ENCODE measurements around the gene MYO18B.
"Not testable (repeated sequence)": the region's sequence is repeated elsewhere in the genome, so short reads cannot be mapped to it uniquely, and the experiment has no call there.

The MYO18B gene

GRCh38 chr22:25702040-25702439, 39.9 kb upstream of the MYO18B start:
- Mint-ChIP-seq H3K9me3 (no peaks in the 10 kb centered on the region), H3K27me3 (no peaks in the 10 kb centered on the region), H3K27ac (peak overlapping the region; percentile 84), H3K36me3 (peaks cover 65% of the 10 kb centered on the region), H3K4me1 (peaks cover 61% of the 10 kb centered on the region), H3K4me3 (peak overlapping the region; percentile 69)
- CTCF ChIA-PET = interaction anchor here (0.6 to 3.3 kb wide), 11 partner anchors 12 to 450 kb away, joined by 3 to 33 read pairs (median 3); no protein-coding TSS in a partner anchor
- no peak for DNase-seq

- H3K4me3 Mint-ChIP-seq = peak overlapping the region; percentile 69
- CTCF ChIA-PET = interaction anchor here (0.5 to 3.3 kb wide), 12 partner anchors 12 to 985 kb away, joined by 3 to 33 read pairs (median 3); no protein-coding TSS in a partner anchor
These were observed 39.3 kb upstream of the MYO18B start for GRCh38 chr22:25702571-25703167.

GRCh38 chr22:25704701-25705100, 37.3 kb upstream of the MYO18B start:
- H3K9me3 Mint-ChIP-seq = no peaks in the 10 kb centered on the region
- no peak for DNase-seq
- H3K36me3 Mint-ChIP-seq = peaks cover 63% of the 10 kb centered on the region
- CTCF ChIA-PET = interaction anchor here (1.2 to 3.3 kb wide), 2 partner anchors 46 to 68 kb away, joined by 3 to 15 read pairs; no protein-coding TSS in a partner anchor
- peaks cover 80% of the 10 kb centered on the region for H3K4me1 Mint-ChIP-seq
- H3K27ac Mint-ChIP-seq = no peak overlapping the region
- no peaks in the 10 kb centered on the region for H3K27me3 Mint-ChIP-seq
- H3K4me3 Mint-ChIP-seq = no peak overlapping the region

More at GRCh38 chr22:25702571-25703167, 39.3 kb upstream of the MYO18B start:
- Mint-ChIP-seq H3K9me3 (no peaks in the 10 kb centered on the region), H3K27ac (peak overlapping the region; percentile 91), H3K36me3 (peaks cover 65% of the 10 kb centered on the region), H3K4me1 (peaks cover 67% of the 10 kb centered on the region), H3K27me3 (no peaks in the 10 kb centered on the region)
- DNase-seq = peak; percentile 66

GRCh38 chr22:25706197-25706596, 35.8 kb upstream of the MYO18B start:
- CTCF ChIA-PET = interaction anchor here (0.6 to 3.3 kb wide), 3 partner anchors 66 to 244 kb away, joined by 3 to 15 read pairs (median 3); no protein-coding TSS in a partner anchor
- no peak overlapping the region for H3K4me3 Mint-ChIP-seq
- H3K27ac Mint-ChIP-seq = no peak overlapping the region
- no peaks in the 10 kb centered on the region for H3K27me3 Mint-ChIP-seq
- H3K9me3 Mint-ChIP-seq = no peaks in the 10 kb centered on the region
- peaks cover 88% of the 10 kb centered on the region for H3K4me1 Mint-ChIP-seq
- no peak for DNase-seq
- peaks cover 63% of the 10 kb centered on the region for H3K36me3 Mint-ChIP-seq

GRCh38 chr22:25708430-25708829, 33.6 kb upstream of the MYO18B start:
- H3K9me3 Mint-ChIP-seq, CTCF ChIA-PET, DNase-seq, H3K27me3 Mint-ChIP-seq, H3K4me3 Mint-ChIP-seq: not testable (repeated sequence)
- Mint-ChIP-seq H3K27ac (peak overlapping the region; percentile 73), H3K36me3 (peaks cover 71% of the 10 kb centered on the region), H3K4me1 (peaks cover 80% of the 10 kb centered on the region)

GRCh38 chr22:25709758-25710157, 32.2 kb upstream of the MYO18B start:
- Mint-ChIP-seq H3K27ac (peak overlapping the region; percentile 86), H3K4me3 (no peak overlapping the region), H3K27me3 (no peaks in the 10 kb centered on the region), H3K4me1 (peaks cover 67% of the 10 kb centered on the region), H3K36me3 (peaks cover 69% of the 10 kb centered on the region), H3K9me3 (no peaks in the 10 kb centered on the region)
- CTCF ChIA-PET = interaction anchor here (0.6 to 1.8 kb wide), 9 partner anchors 9 to 281 kb away, joined by 3 to 10 read pairs (median 4); no protein-coding TSS in a partner anchor
- peak; percentile 72 for DNase-seq

GRCh38 chr22:25710501-25710900, 31.5 kb upstream of the MYO18B start:
- Mint-ChIP-seq H3K27ac (peak overlapping the region; percentile 49), H3K27me3 (no peaks in the 10 kb centered on the region), H3K4me3 (no peak overlapping the region), H3K4me1 (peaks cover 61% of the 10 kb centered on the region), H3K36me3 (peaks cover 67% of the 10 kb centered on the region), H3K9me3 (no peaks in the 10 kb centered on the region)
- no peak for DNase-seq
- CTCF ChIA-PET = interaction anchor here (0.8 to 1.8 kb wide), 6 partner anchors 10 to 159 kb away, joined by 3 to 10 read pairs (median 4); no protein-coding TSS in a partner anchor

GRCh38 chr22:25711491-25711890, 30.5 kb upstream of the MYO18B start:
- no peak overlapping the region for H3K4me3 Mint-ChIP-seq
- H3K27ac Mint-ChIP-seq = no peak overlapping the region
- CTCF ChIA-PET = interaction anchor here (1.3 to 1.8 kb wide), 2 partner anchors 18 to 36 kb away, joined by 3 to 6 read pairs; no protein-coding TSS in a partner anchor
- H3K4me1 Mint-ChIP-seq = peaks cover 57% of the 10 kb centered on the region
- no peaks in the 10 kb centered on the region for H3K27me3 Mint-ChIP-seq
- no peaks in the 10 kb centered on the region for H3K9me3 Mint-ChIP-seq
- peaks cover 68% of the 10 kb centered on the region for H3K36me3 Mint-ChIP-seq
- DNase-seq = no peak

GRCh38 chr22:25712661-25713400, 29.2 kb upstream of the MYO18B start:
- Mint-ChIP-seq H3K27ac (no peak overlapping the region), H3K9me3 (no peaks in the 10 kb centered on the region), H3K4me3 (no peak overlapping the region), H3K4me1 (peaks cover 52% of the 10 kb centered on the region), H3K36me3 (peaks cover 63% of the 10 kb centered on the region), H3K27me3 (no peaks in the 10 kb centered on the region)
- CTCF ChIA-PET = interaction anchor here (1.5 kb wide), 1 partner anchor 60 kb away, joined by 6 read pairs; no protein-coding TSS in a partner anchor
- DNase-seq = no peak

GRCh38 chr22:25714070-25714469, 27.9 kb upstream of the MYO18B start:
- CTCF ChIA-PET = interaction anchor here (1.1 to 1.3 kb wide), 2 partner anchors 11 to 170 kb away, joined by 3 read pairs; no protein-coding TSS in a partner anchor
- H3K4me3 Mint-ChIP-seq = no peak overlapping the region
- no peaks in the 10 kb centered on the region for H3K27me3 Mint-ChIP-seq
- peaks cover 68% of the 10 kb centered on the region for H3K36me3 Mint-ChIP-seq
- H3K9me3 Mint-ChIP-seq = no peaks in the 10 kb centered on the region
- DNase-seq = no peak
- no peak overlapping the region for H3K27ac Mint-ChIP-seq
- H3K4me1 Mint-ChIP-seq = peaks cover 51% of the 10 kb centered on the region

GRCh38 chr22:25714739-25715138, 27.2 kb upstream of the MYO18B start:
- CTCF ChIA-PET = interaction anchor here (1.1 to 1.3 kb wide), 2 partner anchors 12 to 171 kb away, joined by 3 read pairs; no protein-coding TSS in a partner anchor
- Mint-ChIP-seq H3K36me3 (peaks cover 67% of the 10 kb centered on the region), H3K27ac (no peak overlapping the region), H3K27me3 (no peaks in the 10 kb centered on the region), H3K9me3 (no peaks in the 10 kb centered on the region), H3K4me1 (peaks cover 44% of the 10 kb centered on the region), H3K4me3 (no peak overlapping the region)
- DNase-seq = no peak

- no peak for DNase-seq
- H3K4me1 Mint-ChIP-seq = peaks cover 25% of the 10 kb centered on the region
- no peaks in the 10 kb centered on the region for H3K27me3 Mint-ChIP-seq
- H3K27ac Mint-ChIP-seq = no peak overlapping the region
- H3K4me3 Mint-ChIP-seq = no peak overlapping the region
- H3K9me3 Mint-ChIP-seq = no peaks in the 10 kb centered on the region
- peaks cover 64% of the 10 kb centered on the region for H3K36me3 Mint-ChIP-seq
- CTCF ChIA-PET = no interaction called here
These were observed 25.4 kb upstream of the MYO18B start for GRCh38 chr22:25716637-25717036.

GRCh38 chr22:25718135-25718840, 23.7 kb upstream of the MYO18B start:
- Mint-ChIP-seq H3K9me3 (no peaks in the 10 kb centered on the region), H3K27me3 (no peaks in the 10 kb centered on the region), H3K36me3 (peaks cover 63% of the 10 kb centered on the region), H3K27ac (no peak overlapping the region), H3K4me3 (no peak overlapping the region), H3K4me1 (peaks cover 18% of the 10 kb centered on the region)
- no peak for DNase-seq
- CTCF ChIA-PET = no interaction called here

GRCh38 chr22:25722223-25722622, 19.8 kb upstream of the MYO18B start:
- Mint-ChIP-seq H3K36me3 (peaks cover 55% of the 10 kb centered on the region), H3K4me3 (no peak overlapping the region), H3K4me1 (peaks cover 22% of the 10 kb centered on the region), H3K27ac (peak overlapping the region; percentile 7), H3K9me3 (no peaks in the 10 kb centered on the region), H3K27me3 (no peaks in the 10 kb centered on the region)
- CTCF ChIA-PET = no interaction called here
- no peak for DNase-seq

Data from activated naive CD4-positive, alpha-beta T cell treated with anti-CD3 and anti-CD28 coated beads, Interleukin-2, amount 10 ng/mL, durations not matched to agents 7 days and 5 days (primary cell).